MM.1S (cell line): ENCODE measurements around the gene OR4D1.

ENCODE experiments used
- EZH2 ChIP-seq: fragments of 300-600 bp; sonication (generic); optimal IDR thresholded peaks from 2 replicates; pipeline ENCODE3; 2017; ENCODE audit warnings: low read depth, mild to moderate bottlenecking, antibody characterized with exemption, low read length, mixed read lengths
- EZH2phosphoT487 ChIP-seq: fragments of 300-600 bp; sonication (generic); IDR thresholded peaks from 2 replicates; pipeline ENCODE4 v1.6.1; 2018; ENCODE audit warnings: antibody characterized with exemption, low read length
- TF ChIP-seq, protein P1 (sequence below): fragments of 300-600 bp; sonication (generic); IDR thresholded peaks from 2 replicates; pipeline ENCODE4 v1.5.1; 2016; ENCODE audit warnings: antibody characterized with exemption, low read length, mixed read lengths

DNA sequence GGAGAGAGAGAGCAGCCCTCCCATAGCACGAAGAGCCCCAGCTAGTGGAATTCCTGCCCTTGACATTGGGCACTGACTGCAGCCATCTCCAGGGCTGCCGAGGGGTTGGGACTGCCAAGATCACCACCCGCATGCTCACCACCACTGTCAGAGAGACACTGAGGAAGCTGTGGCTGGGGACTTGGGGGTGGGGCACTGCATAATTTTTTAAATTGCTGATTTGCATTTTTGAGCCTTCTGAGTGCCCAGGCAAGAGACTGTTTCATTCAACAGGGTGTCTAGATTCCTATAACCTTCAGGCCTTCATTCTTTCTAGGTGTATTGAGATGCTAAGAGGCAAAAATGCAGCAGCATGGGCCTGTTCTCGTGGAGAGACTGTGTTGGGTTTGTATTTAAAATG is 35.3 kb downstream of the OR4D1 start:
- TF ChIP-seq, protein P1, sequence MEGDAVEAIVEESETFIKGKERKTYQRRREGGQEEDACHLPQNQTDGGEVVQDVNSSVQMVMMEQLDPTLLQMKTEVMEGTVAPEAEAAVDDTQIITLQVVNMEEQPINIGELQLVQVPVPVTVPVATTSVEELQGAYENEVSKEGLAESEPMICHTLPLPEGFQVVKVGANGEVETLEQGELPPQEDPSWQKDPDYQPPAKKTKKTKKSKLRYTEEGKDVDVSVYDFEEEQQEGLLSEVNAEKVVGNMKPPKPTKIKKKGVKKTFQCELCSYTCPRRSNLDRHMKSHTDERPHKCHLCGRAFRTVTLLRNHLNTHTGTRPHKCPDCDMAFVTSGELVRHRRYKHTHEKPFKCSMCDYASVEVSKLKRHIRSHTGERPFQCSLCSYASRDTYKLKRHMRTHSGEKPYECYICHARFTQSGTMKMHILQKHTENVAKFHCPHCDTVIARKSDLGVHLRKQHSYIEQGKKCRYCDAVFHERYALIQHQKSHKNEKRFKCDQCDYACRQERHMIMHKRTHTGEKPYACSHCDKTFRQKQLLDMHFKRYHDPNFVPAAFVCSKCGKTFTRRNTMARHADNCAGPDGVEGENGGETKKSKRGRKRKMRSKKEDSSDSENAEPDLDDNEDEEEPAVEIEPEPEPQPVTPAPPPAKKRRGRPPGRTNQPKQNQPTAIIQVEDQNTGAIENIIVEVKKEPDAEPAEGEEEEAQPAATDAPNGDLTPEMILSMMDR, result no peak
- TF ChIP-seq EZH2 (no peak), EZH2phosphoT487 (no peak)
